GM19455 (cell line): ENCODE measurements around the gene GNB1L.
"Not testable (repeated sequence)": the region's sequence is repeated elsewhere in the genome, so short reads cannot be mapped to it uniquely, and the experiment has no call there.

Source experiments
- ATAC-seq: cut with Tn5 transposase; IDR thresholded peaks from one replicate; pipeline ENCODE4 v1.9.1; 2021; ENCODE audit not compliant: unreplicated experiment

Gene GNB1L

GRCh38 chr22:19890502-19891316, 36.0 kb upstream of the GNB1L start:
- no peak for ATAC-seq

- no peak for ATAC-seq
Observed at GRCh38 chr22:19889951-19890350, 35.3 kb upstream of the GNB1L start.

DNA sequence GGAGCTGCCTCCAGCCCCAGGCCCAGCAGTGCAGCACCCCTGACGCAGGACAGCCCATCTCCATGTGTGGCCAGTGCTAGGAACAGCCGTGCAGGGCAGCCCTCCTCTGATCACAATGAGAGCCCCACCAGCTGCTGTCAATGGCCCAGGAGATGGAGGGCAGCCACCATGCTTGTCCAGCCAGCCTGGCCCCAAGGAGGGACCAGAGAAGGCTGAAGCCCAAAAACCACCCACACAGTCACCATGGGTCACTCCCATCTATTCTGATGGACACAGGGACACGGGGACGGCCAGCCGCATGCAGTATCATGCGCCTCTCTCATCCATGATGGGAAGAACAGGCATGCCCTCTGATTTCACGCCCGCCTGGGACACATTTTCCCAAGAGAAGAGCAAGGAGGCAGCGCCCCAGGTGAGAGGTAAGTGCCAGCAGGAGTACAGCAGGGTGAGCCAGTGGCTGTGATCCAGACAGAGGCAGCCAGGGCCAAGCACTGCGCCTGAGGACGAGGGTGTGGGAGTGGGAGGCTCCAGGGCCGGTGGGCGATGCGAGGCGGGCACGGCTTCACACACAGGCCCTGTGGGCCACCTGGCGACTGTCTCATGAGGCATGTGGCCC, 33.6 kb upstream of the GNB1L start:
- ATAC-seq = no peak

- no peak for ATAC-seq
Observed at GRCh38 chr22:19887256-19887985, 32.7 kb upstream of the GNB1L start.

- ATAC-seq = no peak
Observed at GRCh38 chr22:19886605-19887255, 32.1 kb upstream of the GNB1L start.

- ATAC-seq = no peak
Observed at GRCh38 chr22:19885841-19886592, 31.3 kb upstream of the GNB1L start.

DNA sequence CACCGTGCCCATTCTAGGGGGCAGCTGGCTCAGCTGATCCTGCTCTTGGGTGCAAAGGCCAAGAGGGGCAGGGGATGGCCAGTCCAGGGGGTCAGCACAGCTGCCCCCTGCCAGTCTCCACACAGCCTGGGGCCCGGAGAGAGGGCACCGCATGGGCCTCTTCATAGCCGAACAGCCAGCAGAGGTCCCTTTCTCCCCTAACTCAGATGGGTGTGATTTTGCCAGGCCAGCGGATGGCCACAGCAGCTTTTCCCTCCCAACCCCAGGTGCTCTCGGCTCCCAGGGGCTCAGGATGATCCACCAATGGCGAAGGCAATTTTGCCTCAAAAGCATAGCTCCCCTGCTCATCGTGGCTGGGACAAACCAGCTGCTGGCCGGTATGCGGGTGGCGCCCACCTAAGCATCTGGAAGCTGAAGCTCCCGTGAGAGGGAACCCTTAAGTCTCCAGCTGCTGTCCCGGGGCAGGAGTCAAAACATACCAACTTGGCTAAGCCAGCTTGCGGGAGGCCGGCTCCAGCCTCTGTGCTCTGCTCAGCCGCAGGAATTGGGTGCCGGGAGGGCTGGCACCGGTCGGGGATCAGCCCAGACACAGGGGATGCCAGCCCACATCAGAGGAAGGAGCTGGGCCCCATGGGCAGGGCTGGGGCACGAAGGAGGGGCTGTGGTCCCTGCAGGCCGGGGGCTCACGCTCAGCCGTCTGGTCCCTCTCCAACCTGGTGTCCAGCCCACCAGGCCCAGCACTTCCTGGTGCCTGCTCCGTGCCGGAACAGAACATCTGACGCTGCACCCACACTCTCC, 30.5 kb upstream of the GNB1L start:
- ATAC-seq = no peak

GRCh38 chr22:19884161-19884953, 29.7 kb upstream of the GNB1L start:
- no peak for ATAC-seq

GRCh38 chr22:19883446-19883845, 28.8 kb upstream of the GNB1L start:
- ATAC-seq = not testable (repeated sequence)

DNA sequence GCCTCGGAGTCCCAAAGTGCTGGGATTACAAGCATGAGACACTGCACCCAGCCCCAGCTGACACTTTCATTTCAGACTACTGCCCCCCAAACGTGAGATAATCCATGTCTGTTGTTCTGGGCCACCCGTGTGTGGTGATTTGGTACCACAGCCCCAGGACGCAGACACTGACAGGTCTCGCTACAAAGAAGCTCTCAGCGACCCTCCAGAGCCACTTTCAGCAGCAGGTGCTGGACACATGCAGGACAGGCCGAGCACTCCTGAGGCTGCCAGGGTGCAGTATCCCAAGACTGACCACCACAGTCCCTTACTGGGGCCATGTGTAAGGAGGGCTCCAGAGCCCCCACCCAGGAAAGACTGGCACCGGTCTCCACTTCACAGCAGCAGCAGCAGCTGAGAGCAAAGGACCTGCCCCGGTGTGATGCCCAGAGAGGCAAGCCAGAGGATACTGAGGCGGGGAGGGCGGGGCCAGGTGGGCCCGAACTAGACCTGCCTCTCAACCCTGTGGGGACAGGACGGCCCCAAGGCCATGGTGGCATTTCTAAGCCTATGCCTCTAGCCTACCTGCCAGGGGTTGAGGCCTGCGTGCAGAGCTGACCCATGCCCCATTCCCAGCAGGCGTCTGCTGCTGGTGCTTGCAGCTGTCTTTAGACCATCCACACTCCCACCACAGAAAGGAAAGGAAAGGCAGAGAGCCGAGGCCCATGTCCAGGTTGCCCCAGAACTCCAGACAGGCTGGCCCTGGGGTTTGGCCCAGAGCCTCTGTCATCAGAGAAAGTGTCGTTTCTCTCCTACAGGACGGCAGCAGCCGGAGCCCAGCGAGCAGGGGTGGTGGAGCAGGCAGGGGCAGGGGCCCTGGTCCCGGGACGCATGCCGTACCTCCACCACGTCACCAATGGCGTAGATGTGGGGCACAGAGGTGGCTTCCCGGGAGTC, 28.0 kb upstream of the GNB1L start:
- no peak for ATAC-seq

DNA sequence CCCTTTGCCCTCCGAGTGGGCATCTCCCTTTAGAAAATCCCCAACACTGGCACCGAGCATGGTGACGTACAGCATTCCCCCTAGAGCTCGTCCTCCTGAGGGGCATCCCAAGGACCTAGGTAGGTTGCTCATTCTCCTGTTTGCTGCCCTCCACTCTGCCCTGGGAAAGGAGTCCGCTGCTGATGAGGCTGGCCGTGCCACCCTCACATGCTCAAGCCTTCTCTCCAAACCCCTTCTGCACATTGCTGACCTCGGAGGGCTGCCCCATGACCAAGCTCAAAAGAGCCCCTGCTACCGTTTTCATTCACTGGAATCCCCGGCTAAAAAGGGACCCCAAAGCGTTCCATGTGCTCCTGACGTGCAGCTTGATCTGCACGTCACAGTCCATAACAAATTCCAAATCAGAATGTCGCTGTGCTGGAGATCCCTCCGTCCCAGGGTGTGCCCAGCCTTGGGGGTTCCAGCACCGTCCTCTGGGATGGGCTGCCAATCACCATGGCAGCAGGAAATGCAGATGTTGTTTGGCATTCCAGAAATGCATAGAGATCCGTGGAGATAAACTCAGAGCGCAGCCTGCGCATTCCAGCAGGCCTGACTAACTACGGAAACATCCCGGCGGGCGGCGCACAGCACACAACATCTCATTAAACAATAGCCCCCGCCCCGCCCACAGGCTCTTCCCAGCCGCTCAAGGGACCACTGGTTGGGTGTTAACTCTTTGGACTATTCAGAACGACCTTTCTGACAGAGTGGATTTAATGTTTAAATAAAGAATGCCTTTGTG, 26.3 kb upstream of the GNB1L start:
- no peak for ATAC-seq

DNA sequence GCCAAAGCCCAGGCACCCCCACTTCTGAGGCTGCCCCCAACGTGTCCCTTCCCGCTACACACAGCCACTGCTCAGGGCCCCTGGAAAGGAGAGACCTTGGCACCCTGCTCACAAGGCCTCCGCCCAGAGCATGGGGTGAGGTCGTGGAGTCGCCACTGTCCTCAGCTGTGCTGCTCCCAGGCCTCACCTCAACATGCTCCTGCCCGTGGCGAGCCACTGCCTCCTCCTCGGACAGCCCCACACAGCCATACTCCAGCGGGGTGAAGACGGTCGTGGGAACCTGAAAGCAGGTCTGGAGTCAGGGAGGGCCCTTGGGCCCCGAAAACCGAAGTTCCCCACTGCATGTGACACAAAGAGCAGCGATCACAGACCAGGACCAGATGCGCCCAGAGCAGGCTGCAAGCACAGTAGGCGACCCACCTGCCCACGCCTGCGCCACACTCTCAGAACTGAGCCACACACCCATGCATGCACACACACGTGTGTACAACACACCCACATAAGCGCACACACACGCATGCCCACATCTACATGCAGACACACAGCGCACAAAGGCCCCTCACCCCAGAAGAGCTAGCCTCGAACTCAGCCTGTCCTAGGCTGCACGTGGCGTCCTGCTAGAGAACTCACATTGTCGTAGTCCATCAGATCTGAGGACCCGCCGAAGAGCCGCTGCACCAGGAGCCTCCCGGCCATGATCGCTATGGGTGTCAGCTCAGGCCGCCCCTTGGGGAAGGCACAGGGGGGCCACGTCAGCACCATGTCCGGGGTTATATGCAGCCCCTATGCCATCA, 25.5 kb upstream of the GNB1L start:
- no peak for ATAC-seq

GRCh38 chr22:19879643-19879991, 24.9 kb upstream of the GNB1L start:
- no peak for ATAC-seq

DNA sequence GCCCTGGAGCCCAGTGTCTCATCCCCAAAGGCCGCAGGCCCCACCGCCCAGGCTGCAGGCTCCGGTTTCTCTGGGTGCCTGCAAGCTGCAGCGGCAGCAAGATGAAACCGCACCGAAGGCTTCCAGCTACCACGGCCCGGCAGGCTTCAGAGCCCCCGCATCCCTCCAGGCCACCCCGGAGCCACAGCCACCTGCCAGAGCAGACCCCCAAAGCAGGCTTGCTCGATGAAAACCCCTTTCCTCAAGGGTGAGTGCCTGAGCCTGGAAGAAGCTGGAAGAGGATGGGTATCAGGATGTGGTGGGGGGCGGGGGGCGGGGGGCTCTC, 24.5 kb upstream of the GNB1L start:
- ATAC-seq = no peak

GRCh38 chr22:19878461-19879245, 24.0 kb upstream of the GNB1L start:
- ATAC-seq = no peak
